HT1080 (cell line): Measurements from ENCODE around the gene TRABD2B. TPM values are rescaled to one million over a fixed set of nuclear protein-coding genes. Genes with fewer than 3 reads are reported as not detected.
"Not testable (repeated sequence)": the region's sequence is repeated elsewhere in the genome, so short reads cannot be mapped to it uniquely, and the experiment has no call there.

Experiments used
- DNase-seq: peaks from one replicate; pipeline ENCODE4 v3.0.0-alpha.2; 2015; ENCODE audit warnings: low read depth
- total RNA-seq: library from RNA; depleted of rRNA; stranded (reverse); fragments of >200 nt; shearing (Covaris generic); gene quantifications from 2 replicates; pipeline ENCODE4 v1.2.3, GENCODE V29; 2014

TRABD2B gene
- total RNA-seq, 1 experiment from 2014 or later: not detected

- DNase-seq: no peak
These were observed 26.3 kb downstream of the TRABD2B start for GRCh38 chr1:47970882-47971281.

- no peak for DNase-seq
These were observed 27.7 kb downstream of the TRABD2B start for GRCh38 chr1:47969478-47969877.

GRCh38 chr1:47968556-47968888 is 28.7 kb downstream of the TRABD2B start:
- no peak for DNase-seq

- no peak for DNase-seq
These were observed 29.2 kb downstream of the TRABD2B start for GRCh38 chr1:47967864-47968555.

GRCh38 chr1:47965816-47966215 is 31.4 kb downstream of the TRABD2B start:
- no peak for DNase-seq

- no peak for DNase-seq
These were observed 32.5 kb downstream of the TRABD2B start for GRCh38 chr1:47964636-47965035.

- no peak for DNase-seq
These were observed 33.4 kb downstream of the TRABD2B start for GRCh38 chr1:47963568-47964358.

GRCh38 chr1:47962750-47963492 is 34.3 kb downstream of the TRABD2B start:
- no peak for DNase-seq

GRCh38 chr1:47961835-47962234 is 35.4 kb downstream of the TRABD2B start:
- DNase-seq: not testable (repeated sequence)

GRCh38 chr1:47956491-47956890 is 40.7 kb downstream of the TRABD2B start:
- DNase-seq: not testable (repeated sequence)

- DNase-seq: no peak
These were observed 43.5 kb downstream of the TRABD2B start for GRCh38 chr1:47953661-47954060.

- no peak for DNase-seq
These were observed 45.5 kb downstream of the TRABD2B start for GRCh38 chr1:47951545-47952235.

GRCh38 chr1:47951026-47951425 is 46.2 kb downstream of the TRABD2B start:
- no peak for DNase-seq

GRCh38 chr1:47950471-47950870 is 46.7 kb downstream of the TRABD2B start:
- no peak for DNase-seq

- DNase-seq: no peak
These were observed 49.1 kb downstream of the TRABD2B start for GRCh38 chr1:47948126-47948525.

GRCh38 chr1:47947531-47947930 is 49.7 kb downstream of the TRABD2B start:
- DNase-seq: no peak

- DNase-seq: no peak
These were observed 52.6 kb downstream of the TRABD2B start for GRCh38 chr1:47944561-47944960.

GRCh38 chr1:47942240-47942629 is 55.0 kb downstream of the TRABD2B start:
- peak; percentile 13 for DNase-seq

- peak; percentile 29 for DNase-seq
These were observed 55.5 kb downstream of the TRABD2B start for GRCh38 chr1:47941609-47942239.

- peak; percentile 18 for DNase-seq
These were observed 56.4 kb downstream of the TRABD2B start for GRCh38 chr1:47940779-47941178.

- DNase-seq: no peak
These were observed 56.9 kb downstream of the TRABD2B start for GRCh38 chr1:47940326-47940725.
